ENCODE results near the gene FRMPD3.

- TF ChIP-seq, protein P1, sequence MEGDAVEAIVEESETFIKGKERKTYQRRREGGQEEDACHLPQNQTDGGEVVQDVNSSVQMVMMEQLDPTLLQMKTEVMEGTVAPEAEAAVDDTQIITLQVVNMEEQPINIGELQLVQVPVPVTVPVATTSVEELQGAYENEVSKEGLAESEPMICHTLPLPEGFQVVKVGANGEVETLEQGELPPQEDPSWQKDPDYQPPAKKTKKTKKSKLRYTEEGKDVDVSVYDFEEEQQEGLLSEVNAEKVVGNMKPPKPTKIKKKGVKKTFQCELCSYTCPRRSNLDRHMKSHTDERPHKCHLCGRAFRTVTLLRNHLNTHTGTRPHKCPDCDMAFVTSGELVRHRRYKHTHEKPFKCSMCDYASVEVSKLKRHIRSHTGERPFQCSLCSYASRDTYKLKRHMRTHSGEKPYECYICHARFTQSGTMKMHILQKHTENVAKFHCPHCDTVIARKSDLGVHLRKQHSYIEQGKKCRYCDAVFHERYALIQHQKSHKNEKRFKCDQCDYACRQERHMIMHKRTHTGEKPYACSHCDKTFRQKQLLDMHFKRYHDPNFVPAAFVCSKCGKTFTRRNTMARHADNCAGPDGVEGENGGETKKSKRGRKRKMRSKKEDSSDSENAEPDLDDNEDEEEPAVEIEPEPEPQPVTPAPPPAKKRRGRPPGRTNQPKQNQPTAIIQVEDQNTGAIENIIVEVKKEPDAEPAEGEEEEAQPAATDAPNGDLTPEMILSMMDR (IDR thresholded peaks at IDR 0.05): no peak
- no peak for TF ChIP-seq EP300 (IDR thresholded peaks at IDR 0.05)
These were observed 3.8 kb upstream of the FRMPD3 start for GRCh38 chrX:107445631-107446030.
